Thymus (tissue), 11 donors: ENCODE data around the gene SLC35E1. TPM values are rescaled to one million over a fixed set of nuclear protein-coding genes. Genes with fewer than 3 reads are reported as not detected.

Experiments used
- DNase-seq, 9 donors: peaks; one replicate each; pipeline ENCODE4 v3.0.0-alpha.2; 2013; ENCODE audit warnings: low spot score in 9 of 9, low read depth in 6 of 9, missing footprints in 1 of 9
- H3K27ac ChIP-seq, 2 donors: one replicate each; pipeline ENCODE4 v1.5.1; 2013; ENCODE audit warnings: control low read depth in 1 of 2, low read depth in 1 of 2, low read length in 1 of 2, mild to moderate bottlenecking in 1 of 2, moderate library complexity in 1 of 2
- H3K27me3 ChIP-seq, 2 donors: one replicate each; pipeline ENCODE4 v1.5.1; 2013; ENCODE audit warnings: low read length in 1 of 2; ENCODE audit not compliant: control insufficient read depth in 2 of 2, insufficient read depth in 1 of 2
- H3K36me3 ChIP-seq, 2 donors: one replicate each; pipeline ENCODE4 v1.5.1; 2013; ENCODE audit warnings: low read length in 1 of 2, mild to moderate bottlenecking in 1 of 2, moderate library complexity in 1 of 2; ENCODE audit not compliant: control insufficient read depth in 2 of 2, insufficient read depth in 2 of 2
- H3K4me1 ChIP-seq, 2 donors: one replicate each; pipeline ENCODE4 v1.5.1; 2013; ENCODE audit warnings: low read length in 2 of 2; ENCODE audit not compliant: control insufficient read depth in 2 of 2, insufficient read depth in 2 of 2
- H3K4me3 ChIP-seq, 2 donors: one replicate each; pipeline ENCODE4 v1.5.1; 2013; ENCODE audit warnings: low read length in 2 of 2, control low read depth in 1 of 2, mild to moderate bottlenecking in 1 of 2
- H3K9me3 ChIP-seq, 2 donors: one replicate each; pipeline ENCODE4 v1.5.1; 2013; ENCODE audit warnings: low read length in 1 of 2, mild to moderate bottlenecking in 1 of 2; ENCODE audit not compliant: control insufficient read depth in 2 of 2, insufficient read depth in 1 of 2
- WGBS: extraction: QIAGEN DNeasy Blood & Tissue Kit; methylation state at CpG from one replicate; pipeline ENCODE4 v1.1.7; 2013; 5-methylcytosine and 5-hydroxymethylcytosine counted together
- polyA plus RNA-seq: library from polyadenylated mRNA; stranded (reverse); fragments of 200-250 nt; gene quantifications from one replicate; pipeline ENCODE4 v1.2.3, GENCODE V29; 2013
- total RNA-seq: library from RNA; stranded (reverse); fragments of 120-200 nt; gene quantifications from one replicate; pipeline ENCODE4 v1.2.4, GENCODE V29; 2013
- donor health status: healthy.

The SLC35E1 gene
- total and polyA plus RNA-seq, 2 donors, result 13.1 to 31.3 TPM

DNA sequence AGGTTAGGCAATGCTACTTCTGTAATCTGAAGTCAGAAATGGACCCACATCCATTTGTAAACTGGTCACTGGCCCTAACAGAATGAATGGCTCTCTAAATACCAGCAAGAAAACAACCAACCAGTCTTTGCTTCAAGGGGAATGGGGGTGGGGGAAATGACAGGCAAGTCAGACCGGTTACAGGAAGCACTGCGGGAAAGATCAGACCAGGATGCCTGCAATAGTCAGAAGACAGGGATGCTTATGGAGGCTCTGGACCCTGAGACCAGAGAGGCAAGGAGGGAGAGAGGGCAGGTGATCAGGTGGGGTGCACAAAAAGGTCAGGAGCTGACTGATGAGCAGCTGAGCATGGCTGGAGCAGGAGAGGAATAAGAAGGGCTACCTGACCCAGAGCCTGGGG is 42.7 kb upstream of the SLC35E1 start:
- 24% methylated on average over 2 of the region's 2 CpGs for WGBS
- Histone ChIP-seq H3K36me3 (peaks cover 0 to 3% of the 10 kb centered on the region in 2 donors), H3K27ac (peak overlapping the region in 1 of 2 donors; percentile 50), H3K4me1 (peaks cover 14 to 19% of the 10 kb centered on the region in 2 donors), H3K27me3 (no peaks in the 10 kb centered on the region), H3K4me3 (no peak overlapping the region), H3K9me3 (no peaks in the 10 kb centered on the region)
- DNase-seq, result no peak

DNA sequence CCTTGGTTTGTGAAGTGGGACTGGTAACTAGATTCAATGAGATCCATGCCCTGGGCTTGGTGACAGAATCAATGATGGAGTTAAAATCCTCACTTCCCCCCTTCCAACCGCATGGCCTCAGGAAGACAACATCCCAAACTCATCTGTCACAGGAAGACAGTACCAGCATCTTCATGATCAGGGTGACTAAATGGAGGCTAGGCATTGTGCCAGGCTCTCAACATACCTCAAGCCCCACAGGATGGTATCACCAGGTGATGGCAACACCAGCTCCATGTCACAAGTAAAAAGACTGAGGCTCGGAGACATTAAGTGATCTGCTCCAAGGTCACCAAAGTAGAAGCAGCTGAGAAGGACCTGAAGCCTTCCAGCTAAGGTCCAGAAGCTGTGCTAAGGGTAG is 41.6 kb upstream of the SLC35E1 start:
- DNase-seq, result no peak
- 99% methylated on average over 2 of the region's 2 CpGs for WGBS
- no peaks in the 10 kb centered on the region for H3K9me3 ChIP-seq
- peaks cover 0 to 3% of the 10 kb centered on the region in 2 donors for H3K36me3 ChIP-seq
- no peak overlapping the region for H3K4me3 ChIP-seq
- H3K27ac ChIP-seq, result no peak overlapping the region
- no peaks in the 10 kb centered on the region for H3K27me3 ChIP-seq
- H3K4me1 ChIP-seq, result peaks cover 14 to 19% of the 10 kb centered on the region in 2 donors

DNA sequence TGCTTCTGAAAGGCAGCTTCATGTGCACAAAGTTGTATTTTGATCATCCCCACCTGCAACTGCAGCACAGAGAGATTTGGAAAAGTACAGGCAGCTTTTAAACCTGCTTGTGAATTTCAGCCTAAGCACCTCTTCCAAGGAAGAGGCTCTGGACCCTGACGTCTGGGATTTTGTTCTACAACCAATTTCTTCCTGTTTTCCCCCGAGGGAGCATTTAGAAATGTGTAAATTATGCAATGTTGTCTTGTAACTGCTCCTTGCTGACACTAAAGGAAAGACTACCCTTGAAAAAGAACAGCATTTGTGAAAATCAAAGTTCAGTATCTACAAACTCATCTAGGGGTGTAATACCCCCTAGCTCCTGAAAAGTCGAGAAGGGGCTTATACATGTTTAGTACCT is 40.4 kb upstream of the SLC35E1 start:
- H3K36me3 ChIP-seq, result peaks cover 3% of the 10 kb centered on the region in 2 donors
- no peaks in the 10 kb centered on the region for H3K27me3 ChIP-seq
- H3K4me1 ChIP-seq, result peaks cover 14 to 16% of the 10 kb centered on the region in 2 donors
- H3K9me3 ChIP-seq, result no peaks in the 10 kb centered on the region
- H3K27ac ChIP-seq, result no peak overlapping the region
- H3K4me3 ChIP-seq, result no peak overlapping the region
- no peak for DNase-seq
- WGBS, result 83% methylated on average over 3 of the region's 3 CpGs

DNA sequence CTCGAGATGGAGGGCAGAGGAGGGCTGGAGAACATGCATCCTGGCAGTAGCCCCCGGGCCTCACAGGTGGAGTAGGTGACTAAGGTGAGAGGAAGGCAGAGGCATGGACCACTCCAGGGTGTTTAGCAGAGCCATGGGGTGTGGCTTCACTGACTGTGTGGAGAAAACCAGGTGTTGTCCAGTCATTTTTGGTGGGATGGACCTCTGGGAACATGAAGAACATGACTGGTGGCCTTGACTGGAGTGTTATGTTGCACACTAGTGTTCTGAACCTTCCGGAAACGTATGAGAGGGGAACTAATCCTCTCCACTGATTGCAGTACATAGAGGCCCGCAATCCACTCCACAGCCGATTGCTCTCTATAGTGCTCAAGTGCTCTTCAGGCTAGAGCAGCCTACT is 38.9 kb upstream of the SLC35E1 start:
- WGBS, result over 99% methylated on average over 6 of the region's 6 CpGs
- DNase-seq, result no peak
- peaks cover 12 to 16% of the 10 kb centered on the region in 2 donors for H3K4me1 ChIP-seq
- H3K27me3 ChIP-seq, result no peaks in the 10 kb centered on the region
- peaks cover 3 to 7% of the 10 kb centered on the region in 2 donors for H3K36me3 ChIP-seq
- no peaks in the 10 kb centered on the region for H3K9me3 ChIP-seq
- H3K4me3 ChIP-seq, result no peak overlapping the region
- H3K27ac ChIP-seq, result no peak overlapping the region

DNA sequence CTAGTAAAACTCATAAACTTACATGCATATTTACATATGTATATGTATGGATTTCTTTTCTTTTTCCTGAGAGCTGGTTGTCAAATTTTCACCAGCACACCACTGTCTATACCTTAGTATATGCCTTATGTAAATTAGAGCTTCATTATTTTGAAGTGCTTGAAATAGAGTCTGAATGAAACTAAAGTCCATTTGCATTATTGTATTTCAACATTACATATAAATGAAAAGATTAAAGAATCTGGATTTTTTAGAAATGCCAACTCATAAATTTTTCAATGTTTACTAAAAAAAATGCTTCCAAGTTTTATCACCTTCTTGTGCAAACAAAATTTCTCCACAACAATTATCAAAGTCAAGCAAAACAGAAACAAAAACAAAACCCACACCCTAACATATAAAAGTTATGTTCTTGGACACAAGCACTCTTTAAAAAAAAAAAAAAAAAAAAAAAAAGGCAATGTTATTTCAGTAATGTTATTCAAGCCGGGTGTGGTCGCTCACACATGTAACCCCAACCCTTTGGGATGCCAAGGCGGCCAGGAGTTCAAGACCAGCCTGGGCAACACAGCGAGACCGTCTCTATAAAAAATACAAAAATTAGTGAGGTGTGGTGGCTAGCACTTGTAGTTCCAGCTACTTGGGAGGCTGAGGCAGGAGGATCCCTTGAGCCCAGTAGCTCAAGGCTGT is 37.4 kb upstream of the SLC35E1 start:
- Histone ChIP-seq H3K9me3 (no peaks in the 10 kb centered on the region), H3K4me3 (no peak overlapping the region), H3K27ac (no peak overlapping the region), H3K4me1 (peaks cover 3 to 4% of the 10 kb centered on the region in 2 donors), H3K36me3 (peaks cover 7 to 9% of the 10 kb centered on the region in 2 donors), H3K27me3 (no peaks in the 10 kb centered on the region)
- no peak for DNase-seq
- 88% methylated on average over 5 of the region's 5 CpGs for WGBS

DNA sequence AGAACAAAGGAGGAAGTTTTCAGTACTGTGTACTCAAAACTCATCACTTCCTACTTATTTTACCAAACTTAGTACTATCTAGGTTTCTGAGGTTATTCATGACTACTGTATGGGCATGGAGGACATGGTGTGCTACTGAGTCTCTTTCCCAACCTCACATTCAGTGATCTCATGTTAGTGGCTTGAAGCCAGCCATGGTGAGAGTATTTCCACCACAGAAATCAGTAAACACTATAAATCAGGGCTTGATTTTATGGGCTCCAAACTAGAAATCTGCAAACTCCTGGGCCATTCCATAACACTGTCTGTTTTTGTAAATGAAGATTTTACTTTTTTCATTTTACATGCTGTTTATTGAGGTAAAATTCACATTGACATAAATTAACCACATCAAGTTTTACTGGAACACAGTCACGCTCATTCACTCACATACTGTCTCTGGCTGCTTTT is 36.1 kb upstream of the SLC35E1 start:
- Histone ChIP-seq H3K27me3 (no peaks in the 10 kb centered on the region), H3K36me3 (peaks cover 6 to 7% of the 10 kb centered on the region in 2 donors), H3K27ac (no peak overlapping the region), H3K4me1 (no peaks in the 10 kb centered on the region), H3K9me3 (no peaks in the 10 kb centered on the region), H3K4me3 (no peak overlapping the region)
- DNase-seq, result no peak
- WGBS, result 99% methylated on average over 1 of the region's 1 CpG

DNA sequence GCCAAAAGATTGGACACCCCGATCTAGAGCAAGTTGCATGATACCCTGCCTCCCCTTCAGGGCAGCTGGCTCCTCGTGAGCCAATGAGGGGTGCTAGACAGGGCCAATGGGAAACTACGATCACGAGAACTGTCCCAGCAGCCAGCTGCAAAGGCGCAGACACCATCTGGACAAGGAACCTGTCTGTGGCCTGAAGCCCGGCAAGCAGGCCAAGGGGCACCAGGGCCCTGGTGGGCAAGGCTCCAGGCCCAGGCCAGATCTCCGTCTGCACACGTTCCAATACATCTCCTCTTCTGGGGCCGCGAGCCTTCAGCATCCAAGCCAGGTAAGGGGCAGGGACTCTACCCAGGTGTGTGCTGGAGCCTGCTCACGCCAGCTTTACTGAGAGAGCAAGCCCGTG is 35.6 kb upstream of the SLC35E1 start:
- 96% methylated on average over 12 of the region's 12 CpGs for WGBS
- no peak overlapping the region for H3K4me3 ChIP-seq
- H3K27ac ChIP-seq, result peak overlapping the region in 1 of 2 donors; percentile 53
- no peaks in the 10 kb centered on the region for H3K4me1 ChIP-seq
- H3K27me3 ChIP-seq, result no peaks in the 10 kb centered on the region
- no peak for DNase-seq
- no peaks in the 10 kb centered on the region for H3K9me3 ChIP-seq
- H3K36me3 ChIP-seq, result peaks cover 6 to 7% of the 10 kb centered on the region in 2 donors

DNA sequence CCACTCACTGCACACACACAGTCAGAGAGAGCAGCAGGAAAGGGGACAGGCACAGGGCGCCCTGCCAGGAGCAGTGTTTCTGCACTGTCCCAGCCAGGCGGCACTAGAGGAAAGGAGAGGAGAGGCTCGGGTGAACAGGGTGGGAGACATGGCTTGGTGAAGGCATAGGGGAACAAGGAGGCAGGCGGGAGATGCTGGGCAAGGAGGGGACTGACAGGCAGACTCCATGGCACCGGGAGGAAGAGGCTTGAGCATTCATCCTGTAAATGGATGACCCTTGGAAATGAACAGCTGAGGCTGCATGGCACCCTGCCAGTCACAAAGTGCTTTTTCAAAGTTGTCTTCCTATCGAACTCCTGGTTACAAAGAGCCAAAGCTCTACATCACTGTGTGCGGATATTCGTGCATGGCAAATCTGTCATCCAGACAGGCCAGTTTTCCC is 33.4 kb upstream of the SLC35E1 start:
- Histone ChIP-seq H3K9me3 (no peaks in the 10 kb centered on the region), H3K36me3 (peaks cover 7 to 9% of the 10 kb centered on the region in 2 donors), H3K27me3 (no peaks in the 10 kb centered on the region), H3K4me3 (no peak overlapping the region), H3K4me1 (no peaks in the 10 kb centered on the region), H3K27ac (no peak overlapping the region)
- 94% methylated on average over 8 of the region's 8 CpGs for WGBS
- no peak for DNase-seq

DNA sequence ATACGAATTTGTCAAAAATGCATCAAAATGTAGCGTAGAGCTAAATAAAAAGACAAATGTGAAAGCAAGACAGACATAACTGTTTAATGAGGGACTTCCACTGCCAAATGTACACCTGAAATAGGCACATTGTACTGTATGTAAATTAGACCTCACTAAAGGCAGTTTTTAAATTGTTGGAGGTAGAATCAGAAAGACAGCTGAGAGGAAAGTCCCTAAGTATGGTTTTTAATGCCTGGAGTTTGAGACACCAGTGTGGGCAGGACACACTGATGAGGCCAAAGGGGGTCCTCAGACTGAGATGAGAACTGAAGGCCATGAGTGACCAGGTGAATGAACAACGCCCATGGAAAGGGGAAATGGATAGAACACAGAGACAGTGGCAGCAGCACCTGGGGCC is 32.9 kb upstream of the SLC35E1 start:
- WGBS, result 94% methylated on average over 3 of the region's 3 CpGs

More for the DNA sequence above, 32.9 kb upstream of the SLC35E1 start:
- Histone ChIP-seq H3K4me3 (no peak overlapping the region), H3K36me3 (peaks cover 7 to 9% of the 10 kb centered on the region in 2 donors), H3K4me1 (peaks cover 0 to 3% of the 10 kb centered on the region in 2 donors), H3K27me3 (no peaks in the 10 kb centered on the region), H3K9me3 (no peaks in the 10 kb centered on the region), H3K27ac (no peak overlapping the region)
- no peak for DNase-seq
